ENCODE data around the gene SCN7A. TPM values are rescaled to one million over a fixed set of nuclear protein-coding genes. Genes with fewer than 3 reads are reported as not detected.

The SCN7A gene
- total and polyA plus RNA-seq, 2 of the 4 experiments (the other 2 are of a cell fraction) = 0.39 to 0.90 TPM

DNA sequence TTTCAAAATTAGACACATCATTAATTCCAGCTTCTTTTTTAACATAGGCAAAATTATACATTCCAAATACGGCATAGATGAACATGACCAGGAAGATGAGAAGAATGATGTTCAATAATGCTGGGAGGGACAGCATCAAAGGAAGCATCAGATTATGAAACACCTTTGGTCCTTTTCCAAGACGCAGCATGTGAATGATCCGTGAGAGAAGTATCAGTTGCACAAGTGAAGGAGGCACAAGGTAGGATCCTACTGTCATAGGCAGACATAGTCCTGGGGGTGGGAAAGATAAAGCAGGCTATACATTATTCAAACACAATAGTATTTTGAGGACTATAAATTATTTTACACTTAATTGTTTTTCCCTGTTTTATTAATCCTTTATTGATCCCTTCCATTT is 87.7 kb downstream of the SCN7A start:
- Histone ChIP-seq H3K9me1 (ENCODE audit: insufficient read depth, low read length) (no peaks in the 10 kb centered on the region; the same call in 1 of the 2 replicates), H4K20me1 (ENCODE audit: insufficient read depth, low read length) (no peaks in the 10 kb centered on the region), H3K18ac (ENCODE audit: low read depth, low read length) (no peak overlapping the region), H2BK15ac (ENCODE audit: low read depth, low read length) (no peak overlapping the region), H3K4me2 (ENCODE audit: low read depth, low read length) (no peak overlapping the region), H2AFZ (replicated peaks; ENCODE audit: low read length, poor library complexity) (no peak overlapping the region), H3K27ac (ENCODE audit: insufficient read depth, low read length) (no peak overlapping the region), H4K91ac (ENCODE audit: insufficient read depth, low read depth, low read length) (no peak overlapping the region), H3K9me3 (ENCODE audit: control insufficient read depth, insufficient read depth, low read length) (no peaks in the 10 kb centered on the region), H3K14ac (replicated peaks; ENCODE audit: low read depth, low read length) (no peak overlapping the region), H2BK5ac (ENCODE audit: low read depth, low read length, poor library complexity, severe bottlenecking) (no peak overlapping the region), H2BK120ac (ENCODE audit: low read depth, low read length) (no peak overlapping the region), H4K8ac (ENCODE audit: low read depth in 2 of 2, low read length in 2 of 2) (no peak overlapping the region), H3K4me3 (ENCODE audit: insufficient read depth, low read depth, low read length) (no peak overlapping the region), H2AK9ac (replicated peaks; ENCODE audit: low read depth, low read length, poor library complexity) (no peak overlapping the region), H2BK20ac (ENCODE audit: low read depth, low read length) (no peak overlapping the region), H3K4me1 (ENCODE audit: control insufficient read depth, insufficient read depth, low read length) (no peaks in the 10 kb centered on the region; the same call in 1 of the 2 replicates), H3K56ac (ENCODE audit: extremely low read depth, insufficient read depth, low read length) (no peak overlapping the region), H4K5ac (ENCODE audit: low read depth, low read length) (no peak overlapping the region), H2AK5ac (ENCODE audit: low read depth, low read length) (no peak overlapping the region), H3K23ac (ENCODE audit: low read depth, low read length) (no peak overlapping the region), H3K4ac (ENCODE audit: low read depth, low read length) (no peak overlapping the region), H3K27me3 (ENCODE audit: control insufficient read depth, insufficient read depth, low read length) (no peaks in the 10 kb centered on the region), H3K36me3 (ENCODE audit: control insufficient read depth, insufficient read depth, low read length) (no peaks in the 10 kb centered on the region), H3K9ac (ENCODE audit: low read depth, low read length) (no peak overlapping the region), H3K79me1 (ENCODE audit: low read depth in 1 of 2, low read length in 2 of 2) (no peaks in the 10 kb centered on the region)
- in situ Hi-C loops (cut with MboI; ENCODE audit: low sequenced_read_pairs) (loop anchor here (25.0 kb wide), 1 partner anchor 444 kb away; the partner anchor contains the start of gene TTC21B), dilution Hi-C loops (cut with HindIII; ENCODE audit: low sequenced_read_pairs, unreplicated experiment) (no loop called here), intact Hi-C loops (cut with micrococcal nuclease) (no loop called here)
- ChIA-PET POLR2A (ENCODE audit: unreplicated experiment) (no interaction called here), CTCF (interaction anchor here (1.1 kb wide), 1 partner anchor 46 kb away, joined by 3 read pairs; no protein-coding TSS in a partner anchor)
- no TSS peak for BruUV-seq (replicated peaks)
- no peak for TF ChIP-seq CEBPB (IDR thresholded peaks at IDR 0.05; ENCODE audit: low read depth, low read length)
- TF ChIP-seq MAZ (IDR thresholded peaks at IDR 0.05; ENCODE audit: borderline replicate concordance, low read depth, low read length) = no peak
- TF ChIP-seq RCOR1 (IDR thresholded peaks at IDR 0.05; ENCODE audit: insufficient replicate concordance, low read length) = no peak
- TF ChIP-seq POLR2A (IDR thresholded peaks at IDR 0.05; ENCODE audit: low read depth, low read length) = no peak
- no peak for TF ChIP-seq BHLHE40 (IDR thresholded peaks at IDR 0.05; ENCODE audit: low read depth, low read length)
- TF ChIP-seq SMC3 (IDR thresholded peaks at IDR 0.05; ENCODE audit: low read depth, low read length) = no peak
- TF ChIP-seq, protein P1, sequence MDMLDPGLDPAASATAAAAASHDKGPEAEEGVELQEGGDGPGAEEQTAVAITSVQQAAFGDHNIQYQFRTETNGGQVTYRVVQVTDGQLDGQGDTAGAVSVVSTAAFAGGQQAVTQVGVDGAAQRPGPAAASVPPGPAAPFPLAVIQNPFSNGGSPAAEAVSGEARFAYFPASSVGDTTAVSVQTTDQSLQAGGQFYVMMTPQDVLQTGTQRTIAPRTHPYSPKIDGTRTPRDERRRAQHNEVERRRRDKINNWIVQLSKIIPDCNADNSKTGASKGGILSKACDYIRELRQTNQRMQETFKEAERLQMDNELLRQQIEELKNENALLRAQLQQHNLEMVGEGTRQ (IDR thresholded peaks at IDR 0.05; ENCODE audit: low read depth, low read length) = no peak
- no peak for TF ChIP-seq FOS (IDR thresholded peaks at IDR 0.05; ENCODE audit: low read depth, low read length)
- no peak for TF ChIP-seq RAD21 (IDR thresholded peaks at IDR 0.05; ENCODE audit: low read length)
- no peak for TF ChIP-seq MXI1 (IDR thresholded peaks at IDR 0.05; ENCODE audit: borderline replicate concordance, low read depth, low read length)
- TF ChIP-seq, protein P2, sequence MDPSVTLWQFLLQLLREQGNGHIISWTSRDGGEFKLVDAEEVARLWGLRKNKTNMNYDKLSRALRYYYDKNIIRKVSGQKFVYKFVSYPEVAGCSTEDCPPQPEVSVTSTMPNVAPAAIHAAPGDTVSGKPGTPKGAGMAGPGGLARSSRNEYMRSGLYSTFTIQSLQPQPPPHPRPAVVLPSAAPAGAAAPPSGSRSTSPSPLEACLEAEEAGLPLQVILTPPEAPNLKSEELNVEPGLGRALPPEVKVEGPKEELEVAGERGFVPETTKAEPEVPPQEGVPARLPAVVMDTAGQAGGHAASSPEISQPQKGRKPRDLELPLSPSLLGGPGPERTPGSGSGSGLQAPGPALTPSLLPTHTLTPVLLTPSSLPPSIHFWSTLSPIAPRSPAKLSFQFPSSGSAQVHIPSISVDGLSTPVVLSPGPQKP (IDR thresholded peaks at IDR 0.05; ENCODE audit: borderline replicate concordance, low read depth, low read length) = no peak
- TF ChIP-seq RFX5 (IDR thresholded peaks at IDR 0.05; ENCODE audit: low read depth, low read length) = no peak
- no peak for TF ChIP-seq NFE2L2 (IDR thresholded peaks at IDR 0.05; ENCODE audit: low read depth, low read length)
- ATAC-seq (ENCODE audit: low read depth) (no peak), DNase-seq (no peak)
- 100% methylated on average over 1 of the region's 3 CpGs; no CpG with 5 or more reads in 1 of the 2 experiments for WGBS, 2 experiments (ENCODE audit: extremely low coverage in 2 of 2, insufficient read length in 1 of 2)
